IPS-NIHi7 (cell line): ENCODE results near the gene VEPH1.
"Not testable (repeated sequence)": the region's sequence is repeated elsewhere in the genome, so short reads cannot be mapped to it uniquely, and the experiment has no call there.

Experiments
- DNase-seq: peaks from one replicate; pipeline ENCODE4 v3.0.0; 2012; ENCODE audit warnings: mixed read lengths; ENCODE audit errors: extremely low spot score

Gene VEPH1

GRCh38 chr3:157348304-157349075 is 154.7 kb downstream of the VEPH1 start:
- DNase-seq = not testable (repeated sequence)

GRCh38 chr3:157347577-157348303 is 155.5 kb downstream of the VEPH1 start:
- peak; percentile 76 for DNase-seq

GRCh38 chr3:157336252-157337009 is 166.8 kb downstream of the VEPH1 start:
- DNase-seq = no peak

GRCh38 chr3:157335233-157336076 is 167.8 kb downstream of the VEPH1 start:
- DNase-seq = peak; percentile 73

GRCh38 chr3:157333551-157333991 is 169.6 kb downstream of the VEPH1 start:
- no peak for DNase-seq

- no peak for DNase-seq
Observed at GRCh38 chr3:157330206-157330605, 173.0 kb downstream of the VEPH1 start.

GRCh38 chr3:157329551-157329950 is 173.7 kb downstream of the VEPH1 start:
- DNase-seq = no peak

- no peak for DNase-seq
Observed at GRCh38 chr3:157327837-157328236, 175.4 kb downstream of the VEPH1 start.

- DNase-seq = no peak
Observed at GRCh38 chr3:157327018-157327417, 176.2 kb downstream of the VEPH1 start.

GRCh38 chr3:157324869-157325268 is 178.3 kb downstream of the VEPH1 start:
- DNase-seq = not testable (repeated sequence)

- no peak for DNase-seq
Observed at GRCh38 chr3:157323360-157323759, 179.9 kb downstream of the VEPH1 start.

- DNase-seq = no peak
Observed at GRCh38 chr3:157319672-157320071, 183.5 kb downstream of the VEPH1 start.

- DNase-seq = no peak
Observed at GRCh38 chr3:157318639-157319288, 184.5 kb downstream of the VEPH1 start.

GRCh38 chr3:157317895-157318294 is 185.3 kb downstream of the VEPH1 start:
- DNase-seq = no peak

- DNase-seq = no peak
Observed at GRCh38 chr3:157313186-157313585, 190.0 kb downstream of the VEPH1 start.

GRCh38 chr3:157312376-157312745 is 190.9 kb downstream of the VEPH1 start:
- DNase-seq = no peak

- DNase-seq = no peak
Observed at GRCh38 chr3:157311633-157312375, 191.4 kb downstream of the VEPH1 start.

- no peak for DNase-seq
Observed at GRCh38 chr3:157310329-157311052, 192.7 kb downstream of the VEPH1 start.

- no peak for DNase-seq
Observed at GRCh38 chr3:157306502-157306901, 196.7 kb downstream of the VEPH1 start.

GRCh38 chr3:157305392-157305791 is 197.8 kb downstream of the VEPH1 start:
- DNase-seq = no peak
